ENCODE data around the gene LSM14A.
"Not testable (repeated sequence)": the region's sequence is repeated elsewhere in the genome, so short reads cannot be mapped to it uniquely, and the experiment has no call there.

The LSM14A gene

DNA sequence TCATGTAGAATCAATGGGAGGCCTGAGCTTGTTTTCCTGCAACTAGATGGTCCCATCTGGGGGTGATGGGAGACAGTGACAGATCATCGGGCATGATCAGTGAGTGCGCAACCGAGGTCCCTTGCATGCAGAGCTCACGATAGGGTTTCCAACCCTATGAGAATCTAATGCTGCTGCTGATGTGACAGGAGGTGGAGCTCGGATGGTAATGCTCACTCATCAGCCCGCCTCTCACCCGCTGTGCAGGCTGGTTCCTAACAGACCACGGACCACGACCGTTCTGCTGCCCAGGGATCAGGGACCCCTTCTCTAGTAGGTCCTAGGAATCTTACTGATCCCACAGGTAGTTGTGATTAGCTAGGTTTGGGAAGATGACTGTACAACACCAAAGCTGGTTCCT is 58.5 kb downstream of the LSM14A start:
- DNase-seq: no peak

- DNase-seq: no peak
Observed at GRCh38 chr19:34231439-34231838, 59.1 kb downstream of the LSM14A start.

- peak; percentile 59 to 77 (median 68) for DNase-seq
Observed at GRCh38 chr19:34232566-34233481, 60.5 kb downstream of the LSM14A start.

DNA sequence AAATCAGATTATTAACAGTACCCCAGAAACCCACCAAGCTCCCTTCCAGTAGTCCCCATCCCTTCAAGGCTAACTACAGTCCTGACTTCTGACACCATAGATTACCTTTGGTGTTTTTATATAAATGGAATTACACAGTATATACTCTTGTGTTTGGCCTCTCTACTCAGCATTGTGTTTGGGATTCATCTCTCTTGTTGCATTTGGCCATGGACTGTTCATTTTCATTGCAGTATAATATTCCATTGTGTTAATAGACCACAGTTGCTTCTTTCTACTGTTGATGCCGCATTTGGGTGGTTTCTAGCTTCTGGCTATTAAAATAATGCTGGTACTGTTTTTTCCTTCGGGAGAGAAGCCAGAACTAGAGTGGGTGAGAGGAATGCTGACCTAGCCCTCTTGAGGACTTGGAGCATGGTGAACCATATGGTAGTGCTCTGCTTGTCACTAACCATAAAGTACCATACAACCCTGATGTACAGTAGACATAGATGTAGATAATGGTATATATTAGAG is 63.2 kb downstream of the LSM14A start:
- DNase-seq: no peak

DNA sequence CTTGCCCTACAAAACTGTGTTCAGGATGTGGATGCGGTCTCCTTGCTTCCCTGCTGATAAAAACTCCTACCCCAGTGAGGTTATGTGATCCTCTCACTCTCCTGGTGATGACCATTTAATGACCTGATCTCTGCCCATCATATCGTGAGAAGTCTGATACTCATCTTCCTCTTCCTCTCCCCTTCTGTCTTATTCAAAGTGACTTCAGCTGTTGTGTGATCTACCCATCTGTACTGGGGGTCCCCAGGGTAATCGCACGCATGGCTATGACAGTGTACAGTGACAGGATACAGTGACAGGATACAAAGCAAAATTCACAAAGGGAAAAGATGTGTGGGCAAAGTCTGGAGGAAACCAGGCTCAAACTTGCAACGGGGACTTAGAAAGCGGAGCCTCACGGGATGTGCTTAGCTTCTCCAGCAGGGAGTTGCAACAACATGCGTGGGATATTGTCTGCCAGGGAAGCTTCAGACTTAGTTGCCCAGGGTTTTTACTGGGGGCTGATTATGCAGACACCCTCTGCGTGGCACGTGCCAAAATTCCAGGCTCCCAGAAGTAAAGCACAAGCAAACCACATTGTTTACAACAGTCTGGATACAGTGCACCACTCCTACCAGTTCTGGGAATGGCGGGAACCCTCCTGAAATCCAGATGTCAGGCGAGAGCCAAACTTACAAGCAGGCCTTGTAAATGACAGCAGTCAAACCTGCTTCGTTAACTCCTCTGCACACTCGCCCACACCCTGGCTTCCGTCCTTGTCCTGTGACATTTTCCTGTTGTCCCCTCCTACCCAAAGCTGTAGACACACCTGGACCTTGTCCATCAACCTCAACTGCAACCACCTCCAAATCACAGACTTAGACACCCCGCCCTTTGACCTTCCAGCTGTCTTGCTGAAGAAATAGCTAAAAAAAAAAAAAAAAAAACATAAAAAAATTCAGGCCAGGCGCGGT is 64.0 kb downstream of the LSM14A start:
- no peak for DNase-seq

DNA sequence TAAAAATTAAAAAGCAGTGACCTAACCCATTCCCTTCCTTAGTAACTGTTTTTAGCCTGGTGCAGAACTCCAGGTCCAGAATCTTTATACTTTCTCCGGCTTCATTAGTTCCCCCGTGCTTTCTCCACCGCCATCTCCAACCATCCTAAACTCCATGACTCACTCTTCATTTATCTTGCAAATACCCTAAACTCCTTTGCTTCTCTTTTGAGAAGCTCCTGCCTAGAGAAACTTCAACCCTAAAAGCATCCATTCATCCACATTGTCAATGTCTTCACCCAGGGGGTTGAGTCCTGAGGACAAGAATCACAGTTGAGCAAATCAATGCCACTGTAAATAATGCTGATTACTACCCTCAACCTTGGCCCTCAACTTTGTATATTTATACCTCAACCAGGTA is 65.0 kb downstream of the LSM14A start:
- no peak for DNase-seq

DNA sequence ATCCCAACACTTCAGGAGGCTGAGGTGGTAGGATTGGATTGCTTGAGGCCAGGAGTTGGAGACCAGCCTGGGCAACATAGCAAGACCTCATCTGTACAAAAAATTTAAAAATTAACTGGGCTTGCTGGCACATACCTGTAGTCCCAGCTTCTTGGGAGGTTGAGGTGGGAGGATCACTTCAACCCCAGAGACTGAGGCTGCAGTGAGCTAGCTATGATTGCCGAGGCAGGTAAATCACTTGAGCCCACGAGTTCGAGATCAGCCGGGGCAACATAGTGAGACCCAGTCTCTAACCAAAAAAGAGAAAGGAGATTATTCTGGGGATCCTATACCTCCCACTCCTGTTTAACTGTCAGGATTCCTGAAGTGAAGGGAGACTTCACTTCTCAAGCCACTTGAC is 65.6 kb downstream of the LSM14A start:
- no peak for DNase-seq

GRCh38 chr19:34241513-34242337 is 69.4 kb downstream of the LSM14A start:
- DNase-seq: no peak

DNA sequence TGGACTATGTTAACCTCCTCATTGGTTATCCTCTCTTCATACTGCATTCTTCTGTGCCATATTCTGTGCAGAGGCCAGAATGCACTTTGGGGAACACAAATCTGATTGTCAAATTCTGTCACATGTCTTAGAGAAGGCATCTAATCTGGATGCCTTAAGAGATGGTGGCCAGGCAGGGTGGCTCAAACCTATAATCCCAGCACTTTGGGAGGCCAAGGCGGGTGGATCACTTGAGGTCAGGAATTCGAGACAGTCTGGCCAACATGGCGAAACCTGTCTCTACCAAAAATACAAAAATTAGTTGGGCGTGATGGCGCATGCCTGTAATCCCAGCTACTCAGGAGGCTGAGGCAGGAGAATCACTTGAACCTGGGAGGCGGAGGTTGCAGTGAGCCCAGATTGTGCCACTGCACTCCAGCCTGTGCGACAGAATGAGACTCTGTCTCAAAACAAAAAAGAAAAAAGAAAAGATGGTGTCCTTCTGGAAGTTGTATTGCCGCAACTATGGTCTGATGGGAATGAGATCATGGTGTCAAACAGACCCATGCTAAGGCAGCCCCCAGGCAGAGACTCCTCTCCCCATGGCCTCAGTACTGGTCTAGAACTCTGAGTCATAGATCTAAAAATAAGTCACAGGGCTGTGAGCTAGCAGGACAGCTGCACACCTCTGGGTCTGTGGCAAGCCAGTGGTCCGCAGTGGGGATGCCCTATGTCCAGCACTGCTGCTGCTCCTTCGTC is 71.0 kb downstream of the LSM14A start:
- DNase-seq: peak in 1 of 4 experiments; percentile 10

- no peak for DNase-seq
Observed at GRCh38 chr19:34243876-34244578, 71.7 kb downstream of the LSM14A start.

DNA sequence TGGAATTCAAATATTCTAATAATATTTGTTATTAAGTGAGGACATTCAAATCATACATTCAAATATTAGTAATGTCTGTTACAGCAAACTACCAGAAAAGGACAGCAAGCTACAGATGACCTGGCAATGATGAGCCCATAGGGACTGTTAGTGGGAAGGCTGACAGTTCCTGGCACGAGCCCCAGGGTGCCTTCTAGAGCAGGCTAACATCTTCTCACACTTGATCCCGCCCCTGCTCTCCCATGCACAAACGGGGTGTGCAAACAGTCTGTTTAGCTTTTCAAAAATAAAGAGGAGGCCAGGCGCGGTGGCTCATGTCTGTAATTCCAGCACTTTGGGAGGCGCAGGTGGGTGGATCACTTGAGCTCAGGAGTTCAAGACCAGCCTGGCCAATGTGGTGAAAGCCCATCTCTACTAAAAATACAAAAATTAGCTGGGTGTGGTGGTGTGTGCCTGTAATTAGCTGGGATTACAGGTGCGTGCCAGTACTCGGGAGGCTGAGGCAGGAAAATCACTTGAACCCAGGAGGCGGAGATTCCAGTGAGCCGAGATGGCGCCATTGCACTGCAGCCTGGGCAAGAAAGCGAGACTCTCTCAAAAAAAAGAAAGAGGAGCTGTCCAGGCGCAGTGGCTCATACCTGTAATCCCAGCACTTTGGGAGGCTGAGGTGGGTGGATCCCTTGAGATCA is 72.5 kb downstream of the LSM14A start:
- no peak for DNase-seq

GRCh38 chr19:34246340-34246739 is 74.0 kb downstream of the LSM14A start:
- DNase-seq: no peak

- no peak for DNase-seq
Observed at GRCh38 chr19:34248941-34249340, 76.6 kb downstream of the LSM14A start.

- DNase-seq: not testable (repeated sequence)
Observed at GRCh38 chr19:34253167-34253566, 80.9 kb downstream of the LSM14A start.

GRCh38 chr19:34253681-34254045 is 81.4 kb downstream of the LSM14A start:
- not testable (repeated sequence) for DNase-seq

DNA sequence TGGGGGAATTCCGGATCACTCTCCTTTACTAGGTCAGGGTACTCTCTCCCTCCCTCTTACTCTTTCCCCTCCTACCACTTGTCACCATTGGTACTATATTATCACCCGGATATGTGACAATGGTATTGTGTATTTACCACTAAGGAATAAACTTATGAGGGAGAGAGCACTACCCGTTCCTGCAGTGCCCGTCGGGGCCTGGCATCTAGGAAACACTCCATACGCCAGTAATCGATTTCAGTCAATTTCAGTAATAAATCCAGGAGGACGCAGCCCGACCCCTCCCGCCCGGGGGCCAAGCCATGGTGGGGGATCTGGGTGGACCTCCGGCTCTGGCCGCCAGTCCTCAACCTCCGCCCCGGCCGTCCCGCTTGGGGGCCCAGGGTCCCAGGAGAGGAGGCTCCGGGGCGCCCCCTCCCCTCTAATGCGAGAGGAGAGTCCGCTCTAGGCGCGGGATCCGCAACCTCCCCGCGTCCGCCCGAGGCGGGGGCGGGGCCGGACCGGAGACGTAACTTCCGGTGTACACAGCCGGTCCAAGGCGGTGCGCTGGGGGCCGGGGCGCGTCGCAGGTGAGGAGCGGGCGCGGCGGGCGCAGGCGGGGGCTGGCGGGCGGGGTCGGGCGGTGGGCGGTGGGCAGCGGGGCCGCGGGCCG is 81.9 kb downstream of the LSM14A start, which contains the start of gene GARRE1:
TSS of gene GARRE1 (plus strand) at position 509 of the 652 bp plus-strand sequence. CDS start 45,920 bp downstream, outside the sequence.
- peak; percentile 74 to 91 (median 82) for DNase-seq

- peak; percentile 17 to 77 (median 55) for DNase-seq
Observed at GRCh38 chr19:34254698-34255432, 82.6 kb downstream of the LSM14A start.

DNA sequence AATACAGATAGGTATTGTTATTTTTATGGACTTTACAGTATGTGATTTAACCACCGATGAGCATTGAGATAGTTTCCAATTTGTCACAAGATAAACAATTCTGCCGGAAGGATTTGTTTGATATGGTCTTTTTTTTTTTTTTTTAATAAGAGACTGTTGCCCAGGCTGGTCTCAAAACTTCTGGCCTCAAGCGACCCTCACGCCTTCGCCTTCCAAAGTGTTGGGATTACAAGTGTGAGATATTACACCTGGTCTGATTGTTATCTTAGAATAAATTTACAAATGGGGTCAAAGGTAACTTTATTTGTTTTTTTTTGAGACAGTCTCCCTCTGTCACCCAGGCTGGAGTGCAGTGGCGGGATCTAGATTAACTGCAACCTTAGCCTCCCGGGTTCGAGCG is 83.2 kb downstream of the LSM14A start:
- no peak for DNase-seq

Measured in suppressor macrophage (primary cell).